OCI-LY3 (cell line): ENCODE results near the gene BEST3.

ENCODE experiments used
- EZH2phosphoT487 ChIP-seq: fragments of 200-600 bp; shearing (Covaris generic); IDR thresholded peaks from 2 replicates; pipeline ENCODE4 v1.6.1; 2018; ENCODE audit warnings: antibody characterized with exemption, mixed run types, low read depth
- TF ChIP-seq, protein P1 (sequence below): fragments of 200-600, 300-600 bp; sonication (generic); IDR thresholded peaks from 2 replicates; pipeline ENCODE4 v1.5.1; 2014; ENCODE audit warnings: antibody characterized with exemption, low read length, low read depth

DNA sequence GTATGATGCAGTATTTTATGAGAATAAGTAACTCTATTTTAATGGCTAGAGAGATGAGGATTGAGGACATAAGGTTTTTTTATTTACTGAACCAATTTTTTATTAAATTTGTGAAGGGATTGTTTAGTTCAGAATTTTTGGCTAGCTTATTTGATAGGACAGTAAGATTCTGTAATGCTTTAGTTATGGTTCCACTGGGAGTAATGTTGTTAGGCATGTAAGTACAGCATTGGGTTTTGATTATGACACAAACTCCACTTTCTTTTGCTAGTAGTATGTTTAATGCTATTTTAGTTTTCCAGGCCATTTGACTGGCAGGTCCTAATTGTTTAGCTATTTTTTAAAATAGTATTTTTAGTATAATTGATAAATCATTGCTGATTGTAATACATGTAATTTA, 54.6 kb downstream of the BEST3 start:
- no peak for TF ChIP-seq EZH2phosphoT487
- TF ChIP-seq, protein P1, sequence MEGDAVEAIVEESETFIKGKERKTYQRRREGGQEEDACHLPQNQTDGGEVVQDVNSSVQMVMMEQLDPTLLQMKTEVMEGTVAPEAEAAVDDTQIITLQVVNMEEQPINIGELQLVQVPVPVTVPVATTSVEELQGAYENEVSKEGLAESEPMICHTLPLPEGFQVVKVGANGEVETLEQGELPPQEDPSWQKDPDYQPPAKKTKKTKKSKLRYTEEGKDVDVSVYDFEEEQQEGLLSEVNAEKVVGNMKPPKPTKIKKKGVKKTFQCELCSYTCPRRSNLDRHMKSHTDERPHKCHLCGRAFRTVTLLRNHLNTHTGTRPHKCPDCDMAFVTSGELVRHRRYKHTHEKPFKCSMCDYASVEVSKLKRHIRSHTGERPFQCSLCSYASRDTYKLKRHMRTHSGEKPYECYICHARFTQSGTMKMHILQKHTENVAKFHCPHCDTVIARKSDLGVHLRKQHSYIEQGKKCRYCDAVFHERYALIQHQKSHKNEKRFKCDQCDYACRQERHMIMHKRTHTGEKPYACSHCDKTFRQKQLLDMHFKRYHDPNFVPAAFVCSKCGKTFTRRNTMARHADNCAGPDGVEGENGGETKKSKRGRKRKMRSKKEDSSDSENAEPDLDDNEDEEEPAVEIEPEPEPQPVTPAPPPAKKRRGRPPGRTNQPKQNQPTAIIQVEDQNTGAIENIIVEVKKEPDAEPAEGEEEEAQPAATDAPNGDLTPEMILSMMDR = no peak
